DND-41 (cell line): ENCODE data around the gene PBX3.

Source experiments
- ATAC-seq: fragments of 200-7000 bp; cut with Tn5 transposase; 3 replicates; pipeline ENCODE4 v1.9.1; 2021; ENCODE audit warnings: low read depth; ENCODE audit not compliant: insufficient read depth
- DNase-seq: peaks from one replicate; pipeline ENCODE4 v3.0.0-alpha.2; 2020
- H2AFZ ChIP-seq: 2 replicates; pipeline ENCODE4 v1.6.0; 2012; ENCODE audit warnings: low read depth, low read length
- H3K27ac ChIP-seq: 2 replicates; pipeline ENCODE4 v1.5.1; 2012; ENCODE audit warnings: low read length, inconsistent platforms
- H3K27me3 ChIP-seq: fragments of 200-600 bp; sonication (generic); 2 replicates; pipeline ENCODE4 v1.6.0; 2012; ENCODE audit warnings: low read length, mild to moderate bottlenecking, inconsistent platforms; ENCODE audit not compliant: insufficient read depth, poor library complexity
- H3K36me3 ChIP-seq: 2 replicates; pipeline ENCODE4 v1.5.1; 2012; ENCODE audit warnings: low read length, inconsistent platforms; ENCODE audit not compliant: insufficient read depth
- H3K4me1 ChIP-seq: 2 replicates; pipeline ENCODE4 v1.5.1; 2012; ENCODE audit warnings: mild to moderate bottlenecking, low read length; ENCODE audit not compliant: insufficient read depth
- H3K4me2 ChIP-seq: 2 replicates; pipeline ENCODE4 v1.6.0; 2012; ENCODE audit warnings: mild to moderate bottlenecking, moderate library complexity, low read length, inconsistent platforms; ENCODE audit not compliant: insufficient read depth
- H3K4me3 ChIP-seq, 2 experiments: fragments of 200-600 bp in 1 of 2; shearing (Covaris generic) in 1 of 2; 2 replicates each; pipeline ENCODE4 v1.5.1; 2012 to 2016; ENCODE audit warnings: inconsistent platforms in 2 of 2, low read length in 2 of 2, mild to moderate bottlenecking in 2 of 2, low read depth in 1 of 2, moderate library complexity in 1 of 2
- H3K79me2 ChIP-seq: 2 replicates; pipeline ENCODE4 v1.6.0; 2012; ENCODE audit warnings: low read length, inconsistent platforms; ENCODE audit not compliant: insufficient read depth
- H3K9ac ChIP-seq: 2 replicates; pipeline ENCODE4 v1.6.0; 2012; ENCODE audit warnings: low read depth, mild to moderate bottlenecking, inconsistent platforms, low read length, moderate library complexity
- H3K9me3 ChIP-seq: 2 replicates; pipeline ENCODE4 v1.5.1; 2012; ENCODE audit warnings: low read length, moderate library complexity, mild to moderate bottlenecking, inconsistent platforms; ENCODE audit not compliant: insufficient read depth, severe bottlenecking
- H4K20me1 ChIP-seq: 2 replicates; pipeline ENCODE4 v1.6.0; 2012; ENCODE audit warnings: low read length; ENCODE audit not compliant: insufficient read depth
- EZH2 ChIP-seq: IDR thresholded peaks from 3 replicates; pipeline ENCODE4 v1.6.1; 2012; ENCODE audit warnings: borderline replicate concordance, low read depth, mild to moderate bottlenecking, moderate library complexity, low read length, inconsistent platforms; ENCODE audit not compliant: severe bottlenecking
- TF ChIP-seq, protein P1 (sequence below): IDR thresholded peaks from 2 replicates; pipeline ENCODE4 v1.5.1; 2012; ENCODE audit warnings: borderline replicate concordance, low read length, moderate library complexity, mild to moderate bottlenecking; ENCODE audit not compliant: poor library complexity, severe bottlenecking; ENCODE audit errors: extremely low read depth

Gene PBX3

DNA sequence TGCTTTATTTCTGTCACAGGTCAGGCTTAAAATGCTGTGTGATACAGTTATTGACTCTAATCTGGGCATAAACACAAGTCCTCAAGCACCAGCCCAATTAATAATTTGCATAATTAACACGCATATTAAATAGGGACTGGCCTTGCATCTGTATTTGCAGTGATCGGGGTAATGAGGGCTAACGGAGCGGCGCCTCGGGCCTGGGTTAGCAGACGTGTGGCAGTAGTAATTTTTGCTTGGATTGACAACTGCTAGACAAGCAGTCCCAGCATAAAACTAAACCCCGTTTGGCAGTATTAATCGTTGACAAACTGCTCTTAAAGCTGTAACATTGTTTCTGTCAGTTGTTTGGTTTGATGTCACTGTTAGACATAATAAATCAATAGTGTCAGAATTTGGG, 109.2 kb downstream of the PBX3 start:
- Histone ChIP-seq H2AFZ (no peak overlapping the region), H3K4me3 (no peak overlapping the region), H3K9me3 (no peaks in the 10 kb centered on the region), H3K36me3 (no peaks in the 10 kb centered on the region), H4K20me1 (peaks cover 4% of the 10 kb centered on the region; the same call in 1 of the 2 replicates), H3K4me2 (no peak overlapping the region), H3K79me2 (0 out of 2 replicates have a peak, but pooled peaks cover 3% of the 10 kb centered on the region), H3K4me1 (no peaks in the 10 kb centered on the region), H3K27me3 (no peaks in the 10 kb centered on the region), H3K27ac (no peak overlapping the region), H3K9ac (no peak overlapping the region)
- TF ChIP-seq, protein P1, sequence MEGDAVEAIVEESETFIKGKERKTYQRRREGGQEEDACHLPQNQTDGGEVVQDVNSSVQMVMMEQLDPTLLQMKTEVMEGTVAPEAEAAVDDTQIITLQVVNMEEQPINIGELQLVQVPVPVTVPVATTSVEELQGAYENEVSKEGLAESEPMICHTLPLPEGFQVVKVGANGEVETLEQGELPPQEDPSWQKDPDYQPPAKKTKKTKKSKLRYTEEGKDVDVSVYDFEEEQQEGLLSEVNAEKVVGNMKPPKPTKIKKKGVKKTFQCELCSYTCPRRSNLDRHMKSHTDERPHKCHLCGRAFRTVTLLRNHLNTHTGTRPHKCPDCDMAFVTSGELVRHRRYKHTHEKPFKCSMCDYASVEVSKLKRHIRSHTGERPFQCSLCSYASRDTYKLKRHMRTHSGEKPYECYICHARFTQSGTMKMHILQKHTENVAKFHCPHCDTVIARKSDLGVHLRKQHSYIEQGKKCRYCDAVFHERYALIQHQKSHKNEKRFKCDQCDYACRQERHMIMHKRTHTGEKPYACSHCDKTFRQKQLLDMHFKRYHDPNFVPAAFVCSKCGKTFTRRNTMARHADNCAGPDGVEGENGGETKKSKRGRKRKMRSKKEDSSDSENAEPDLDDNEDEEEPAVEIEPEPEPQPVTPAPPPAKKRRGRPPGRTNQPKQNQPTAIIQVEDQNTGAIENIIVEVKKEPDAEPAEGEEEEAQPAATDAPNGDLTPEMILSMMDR: no peak
- no peak for TF ChIP-seq EZH2
- no peak for DNase-seq
- ATAC-seq: no peak

DNA sequence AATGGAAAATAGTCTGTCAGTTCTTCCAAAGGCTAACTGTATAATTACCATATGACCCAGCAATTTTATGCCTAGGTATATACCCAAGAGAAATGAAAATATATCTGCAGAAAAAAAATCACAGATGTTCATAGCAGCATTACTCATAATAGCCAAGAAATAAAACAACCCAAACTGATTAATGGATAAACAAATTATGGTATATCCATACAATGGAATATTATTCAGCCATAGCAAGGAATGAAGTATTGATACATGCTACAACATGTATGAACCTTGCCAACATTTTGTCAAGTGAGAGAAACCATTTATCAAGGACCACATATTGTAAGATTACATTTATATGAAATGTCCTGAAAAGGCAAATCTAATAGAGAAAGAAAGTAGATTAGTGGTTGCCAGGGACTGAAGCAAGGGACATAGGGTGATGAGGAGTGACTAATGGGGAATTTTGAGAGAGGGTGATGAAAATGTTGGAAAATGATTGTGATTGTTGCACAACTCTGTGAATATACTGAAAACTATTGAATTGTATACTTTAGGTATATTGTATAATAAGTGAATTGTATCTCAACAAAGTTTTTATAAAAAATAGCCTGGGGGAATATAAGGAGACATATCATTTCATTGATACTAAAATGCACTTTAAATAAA, 114.4 kb downstream of the PBX3 start:
- Histone ChIP-seq H3K4me3 (no peak overlapping the region), H3K27me3 (no peaks in the 10 kb centered on the region), H4K20me1 (peaks cover 3% of the 10 kb centered on the region; the same call in 1 of the 2 replicates), H3K27ac (no peak overlapping the region), H3K79me2 (peaks cover 5% of the 10 kb centered on the region; the same call in 1 of the 2 replicates), H3K9me3 (no peaks in the 10 kb centered on the region), H3K4me2 (no peak overlapping the region), H3K9ac (no peak overlapping the region), H3K4me1 (no peaks in the 10 kb centered on the region), H2AFZ (no peak overlapping the region), H3K36me3 (no peaks in the 10 kb centered on the region)
- TF ChIP-seq, protein P1: no peak
- no peak for TF ChIP-seq EZH2
- no peak for DNase-seq
- no peak for ATAC-seq

DNA sequence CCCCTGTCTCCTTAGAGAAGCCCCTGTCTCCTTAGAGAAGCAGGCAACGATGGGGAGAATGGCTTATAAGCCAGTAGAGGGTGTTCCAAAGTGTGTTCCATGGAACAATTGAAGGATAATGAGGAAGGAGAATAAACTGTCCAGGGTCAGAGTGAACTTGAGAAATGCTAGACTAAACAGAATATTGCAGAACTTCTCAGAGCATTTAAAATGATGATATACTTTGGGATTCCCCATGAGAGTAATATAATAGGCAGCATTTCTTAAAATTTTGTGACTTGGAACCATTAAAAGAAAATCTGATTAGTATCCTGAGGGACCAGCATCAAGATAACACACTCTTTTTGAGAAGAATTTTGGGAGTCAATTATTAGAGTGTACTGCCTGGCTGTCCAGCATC, 116.8 kb downstream of the PBX3 start:
- H4K20me1 ChIP-seq: peaks cover 3% of the 10 kb centered on the region; the same call in 1 of the 2 replicates
- H3K9ac ChIP-seq: no peak overlapping the region
- H3K79me2 ChIP-seq: peaks cover 5% of the 10 kb centered on the region; the same call in 1 of the 2 replicates
- H3K27me3 ChIP-seq: no peaks in the 10 kb centered on the region
- no peak overlapping the region for H2AFZ ChIP-seq
- H3K4me2 ChIP-seq: no peak overlapping the region
- no peak for TF ChIP-seq EZH2
- TF ChIP-seq, protein P1: no peak
- ATAC-seq (no peak), DNase-seq (no peak)
- no peak overlapping the region for H3K27ac ChIP-seq
- H3K36me3 ChIP-seq: no peaks in the 10 kb centered on the region
- H3K4me3 ChIP-seq: no peak overlapping the region
- no peaks in the 10 kb centered on the region for H3K4me1 ChIP-seq
- no peaks in the 10 kb centered on the region for H3K9me3 ChIP-seq
